ENCODE results near the gene SAMD4B. TPM values are rescaled to one million over a fixed set of nuclear protein-coding genes. Genes with fewer than 3 reads are reported as not detected.
"Not testable (repeated sequence)": the region's sequence is repeated elsewhere in the genome, so short reads cannot be mapped to it uniquely, and the experiment has no call there.

SAMD4B gene
- total and polyA plus RNA-seq, 5 experiments from 2014 or later: 5.4 to 55.2 (median 12.3) TPM

DNA sequence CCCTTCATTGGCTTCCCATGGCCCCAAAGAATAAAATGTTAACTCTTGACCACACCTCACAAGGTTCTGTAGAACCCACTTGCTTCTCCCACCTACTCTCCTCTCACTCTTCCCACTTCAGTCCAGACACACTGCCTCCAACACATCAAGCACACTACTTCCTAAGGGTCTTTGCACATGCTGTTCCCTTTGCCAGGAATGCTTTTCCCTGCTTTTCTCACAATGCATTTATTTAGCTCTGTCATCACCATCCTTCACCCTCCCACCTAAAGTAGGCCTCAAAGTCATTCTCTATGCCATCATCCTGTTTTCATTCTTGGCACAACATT is 38.1 kb upstream of the SAMD4B start:
- Mint-ChIP-seq H3K27me3 (no peaks in the 10 kb centered on the region), H3K4me3 (no peak overlapping the region), H3K4me1 (peaks cover 5 to 10% (median 8%) of the 10 kb centered on the region in 4 donors), H3K27ac (peak overlapping the region in 2 of 10 donors; percentile 30 to 38), H3K36me3 (peaks cover 0 to 7% (median 0%) of the 10 kb centered on the region in 3 donors), H3K9me3 (no peaks in the 10 kb centered on the region)
- POLR2A ChIA-PET: interaction anchor here (1.8 kb wide), 1 partner anchor 19 kb away, joined by 5 read pairs; no protein-coding TSS in a partner anchor
- DNase-seq (no peak), ATAC-seq (no peak)

GRCh38 chr19:39304701-39305571 is 37.3 kb upstream of the SAMD4B start:
- H3K27ac Mint-ChIP-seq: peak overlapping the region in 3 of 10 donors; percentile 17 to 75 (median 62)
- POLR2A ChIA-PET: interaction anchor here (1.8 kb wide), 1 partner anchor 18 kb away, joined by 5 read pairs; no protein-coding TSS in a partner anchor

DNA sequence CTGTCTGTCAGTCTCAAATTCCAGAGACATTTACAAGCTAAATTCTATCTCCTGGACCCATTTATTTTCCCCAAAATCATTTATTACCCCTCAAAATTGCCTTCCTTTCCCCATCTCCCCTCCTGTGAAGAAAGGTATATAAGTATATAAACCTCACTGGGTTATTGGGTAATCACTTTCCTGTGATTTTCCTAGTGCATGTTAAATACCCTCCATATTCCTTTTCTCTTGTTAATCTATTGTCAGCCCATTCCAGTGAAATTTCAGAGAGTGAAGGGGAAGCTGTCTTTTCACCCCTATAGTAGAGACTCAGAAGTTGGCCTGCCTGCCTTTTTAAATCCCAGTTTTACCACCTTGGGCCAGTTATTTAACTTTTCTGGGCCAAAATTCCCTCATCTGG is 36.1 kb upstream of the SAMD4B start:
- DNase-seq: no peak
- peaks cover 0 to 21% (median 0%) of the 10 kb centered on the region in 3 donors for H3K36me3 Mint-ChIP-seq
- POLR2A ChIA-PET: no interaction called here
- H3K9me3 Mint-ChIP-seq: no peaks in the 10 kb centered on the region
- no peaks in the 10 kb centered on the region for H3K27me3 Mint-ChIP-seq
- peaks cover 4 to 22% (median 14%) of the 10 kb centered on the region in 4 donors for H3K4me1 Mint-ChIP-seq
- peak overlapping the region in 1 of 10 donors; percentile 30 for H3K27ac Mint-ChIP-seq
- no peak overlapping the region for H3K4me3 Mint-ChIP-seq
- no peak for ATAC-seq

More at GRCh38 chr19:39304701-39305571, 37.3 kb upstream of the SAMD4B start:
- ATAC-seq: no peak
- Mint-ChIP-seq H3K9me3 (no peaks in the 10 kb centered on the region), H3K27me3 (no peaks in the 10 kb centered on the region), H3K36me3 (peaks cover 0 to 12% (median 0%) of the 10 kb centered on the region in 3 donors), H3K4me1 (peaks cover under 1 to 11% (median 6%) of the 10 kb centered on the region in 4 donors), H3K4me3 (no peak overlapping the region)
- peak in 1 of 10 donors; percentile 43 for DNase-seq

DNA sequence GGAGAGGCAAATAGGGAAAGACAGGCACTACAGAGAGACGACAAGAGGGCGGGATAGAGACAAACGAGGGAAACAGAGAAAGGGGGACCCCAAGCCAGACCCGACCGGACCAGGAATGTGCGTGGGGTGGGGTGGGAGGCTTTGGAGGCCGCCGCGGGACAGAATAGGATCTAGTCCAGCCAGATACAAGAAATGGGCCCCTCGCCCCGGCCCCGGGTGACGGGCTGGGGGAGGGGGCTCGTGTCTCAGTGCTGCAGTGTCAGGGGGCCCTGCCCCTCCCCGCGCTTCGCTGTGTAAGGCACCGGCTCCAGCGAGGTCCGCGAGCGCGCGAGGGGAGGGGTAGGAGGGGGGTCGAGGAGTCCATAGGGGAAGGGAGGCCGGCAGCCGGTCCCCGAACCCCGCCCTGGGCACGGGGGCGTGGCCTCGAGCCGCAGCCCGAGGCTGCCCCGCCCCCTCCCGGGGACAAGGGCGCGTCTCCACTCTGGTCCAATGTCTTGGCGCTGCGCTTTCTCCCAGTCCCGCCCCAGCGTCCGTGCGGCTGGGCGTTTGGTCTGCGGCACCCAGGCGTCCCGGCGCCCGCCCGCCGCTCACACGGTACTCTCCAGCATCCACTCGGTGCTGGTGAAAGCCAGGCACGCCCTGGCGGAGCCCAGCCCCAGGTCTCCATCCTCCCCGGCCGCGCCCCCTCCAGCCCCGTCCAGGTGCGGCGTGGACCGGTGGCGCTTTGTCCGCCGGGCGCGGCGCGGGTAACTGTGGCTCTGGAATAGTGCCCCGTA is 35.0 kb upstream of the SAMD4B start:
- H3K9me3 Mint-ChIP-seq: no peaks in the 10 kb centered on the region
- POLR2A ChIA-PET: no interaction called here
- no peak for DNase-seq

GRCh38 chr19:39307822-39308530 is 34.2 kb upstream of the SAMD4B start:
- DNase-seq (peak in 1 of 10 donors; percentile 50), ATAC-seq (no peak)
- H3K9me3 Mint-ChIP-seq: no peaks in the 10 kb centered on the region
- no peaks in the 10 kb centered on the region for H3K27me3 Mint-ChIP-seq
- H3K27ac Mint-ChIP-seq: no peak overlapping the region
- no peak overlapping the region for H3K4me3 Mint-ChIP-seq
- H3K36me3 Mint-ChIP-seq: peaks cover 0 to 39% (median 9%) of the 10 kb centered on the region in 3 donors
- H3K4me1 Mint-ChIP-seq: peaks cover 4 to 30% (median 22%) of the 10 kb centered on the region in 4 donors
- POLR2A ChIA-PET: interaction anchor here (0.6 kb wide), 1 partner anchor 116 kb away, joined by 7 read pairs; no protein-coding TSS in a partner anchor

More for the DNA sequence above, 35.0 kb upstream of the SAMD4B start:
- no peak overlapping the region for H3K27ac Mint-ChIP-seq
- no peak for ATAC-seq
- peaks cover 0 to 33% (median 4%) of the 10 kb centered on the region in 3 donors for H3K36me3 Mint-ChIP-seq
- H3K4me3 Mint-ChIP-seq: no peak overlapping the region
- H3K27me3 Mint-ChIP-seq: no peaks in the 10 kb centered on the region
- H3K4me1 Mint-ChIP-seq: peaks cover 4 to 30% (median 20%) of the 10 kb centered on the region in 4 donors

DNA sequence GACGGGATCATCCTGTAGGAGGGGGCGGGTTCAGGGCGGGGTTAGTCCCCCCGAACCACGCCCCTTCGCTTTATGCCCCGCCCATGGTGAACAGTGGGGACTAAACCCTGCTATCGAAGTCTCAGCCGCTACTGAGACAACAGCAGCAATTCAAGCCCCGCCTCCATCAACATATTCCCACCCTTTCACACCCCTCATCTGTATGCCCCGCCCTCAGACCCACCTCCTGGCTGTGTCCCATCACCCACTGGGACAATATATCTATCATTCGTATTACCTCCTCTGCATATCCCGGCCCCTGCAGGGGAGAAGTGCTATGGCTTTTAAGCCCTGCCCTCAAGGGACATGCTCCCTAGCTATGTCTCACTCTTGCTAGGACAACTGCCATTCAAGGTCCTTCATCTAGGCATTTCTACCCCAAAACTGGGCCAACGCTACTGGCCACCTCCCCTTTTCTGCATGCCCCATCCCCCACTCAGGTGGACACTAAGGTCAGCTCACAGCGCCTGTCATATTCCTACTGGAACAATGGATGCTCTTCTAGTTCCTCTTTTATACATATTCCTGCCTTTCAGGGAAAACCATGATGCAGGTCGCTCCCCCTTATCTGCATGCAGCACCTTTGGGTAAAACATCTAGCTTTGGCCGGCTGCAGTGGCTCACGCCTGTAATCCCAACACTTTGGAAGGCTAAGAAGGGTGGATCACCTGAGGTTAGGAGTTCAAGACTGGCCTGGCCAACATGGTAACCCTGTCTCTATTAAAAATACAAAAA is 33.5 kb upstream of the SAMD4B start:
- H3K4me1 Mint-ChIP-seq: peaks cover 4 to 30% (median 23%) of the 10 kb centered on the region in 4 donors
- peaks cover 0 to 46% (median 12%) of the 10 kb centered on the region in 3 donors for H3K36me3 Mint-ChIP-seq
- DNase-seq (peak in 1 of 10 donors; percentile 59), ATAC-seq (no peak)
- POLR2A ChIA-PET: interaction anchor here (0.6 kb wide), 1 partner anchor 117 kb away, joined by 7 read pairs; no protein-coding TSS in a partner anchor
- no peaks in the 10 kb centered on the region for H3K27me3 Mint-ChIP-seq
- H3K27ac Mint-ChIP-seq: peak overlapping the region in 3 of 10 donors; percentile 57 to 80 (median 70)
- H3K4me3 Mint-ChIP-seq: no peak overlapping the region
- no peaks in the 10 kb centered on the region for H3K9me3 Mint-ChIP-seq

DNA sequence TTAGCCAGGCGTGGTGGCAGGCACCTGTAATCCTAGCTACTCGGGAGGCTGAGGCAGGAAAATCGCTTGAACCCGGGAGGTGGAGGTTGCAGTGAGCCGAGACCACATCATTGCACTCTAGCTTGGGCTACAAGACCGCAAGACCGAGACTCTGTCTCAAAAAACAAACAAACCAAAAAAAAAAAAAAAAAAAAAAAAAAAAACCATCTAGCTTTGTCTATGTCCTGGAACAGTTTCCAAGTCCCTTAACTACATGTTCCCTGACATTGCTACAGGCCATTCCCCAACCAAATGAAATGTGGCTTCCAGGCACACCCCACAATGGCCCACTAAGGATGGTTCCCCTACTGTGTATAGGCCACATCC is 32.9 kb upstream of the SAMD4B start:
- H3K4me3 Mint-ChIP-seq: not testable (repeated sequence)

DNA sequence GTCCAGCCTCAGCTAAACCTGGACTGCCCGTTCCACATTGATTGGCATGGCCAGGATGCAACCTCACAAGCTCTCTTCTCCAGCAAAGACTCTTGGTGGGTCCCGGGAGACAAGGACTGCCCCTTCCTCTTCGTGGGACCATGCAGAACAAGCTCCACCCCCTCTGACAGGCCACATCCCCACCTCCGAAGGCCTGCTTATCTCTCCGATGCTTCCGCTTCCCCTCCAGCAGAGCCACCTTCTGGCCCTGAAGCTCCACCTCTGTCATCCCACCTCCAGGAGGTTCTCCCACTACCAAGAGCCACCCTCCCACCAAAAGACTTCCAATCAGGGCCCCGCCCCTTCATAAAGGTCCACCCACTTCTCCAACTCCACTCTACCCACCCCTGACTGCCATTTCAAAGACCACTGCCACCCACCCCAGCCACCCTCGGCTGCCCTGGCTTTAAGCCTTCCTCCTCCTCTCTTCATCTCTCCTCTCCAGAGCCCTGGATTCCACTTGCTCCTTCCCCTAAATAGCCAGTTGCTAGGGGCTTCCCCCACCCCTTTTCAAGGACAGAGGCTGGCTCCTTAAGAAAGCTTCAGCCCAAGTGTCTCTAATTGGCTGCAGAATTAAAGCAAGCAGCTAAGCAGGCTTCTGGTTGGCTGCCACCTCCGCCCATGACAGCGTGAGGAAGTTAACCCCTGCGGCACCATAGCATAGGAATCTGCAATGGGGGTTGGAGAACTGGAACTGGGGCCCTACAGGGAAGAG is 31.5 kb upstream of the SAMD4B start:
- POLR2A ChIA-PET: interaction anchor here (0.9 kb wide), 1 partner anchor 31 kb away, joined by 3 read pairs; the partner anchor contains the start of gene SAMD4B
- H3K4me3 Mint-ChIP-seq: no peak overlapping the region
- H3K27ac Mint-ChIP-seq: peak overlapping the region in 5 of 10 donors; percentile 14 to 70 (median 55)
- H3K36me3 Mint-ChIP-seq: peaks cover 0 to 57% (median 12%) of the 10 kb centered on the region in 3 donors
- ATAC-seq: no peak
- no peaks in the 10 kb centered on the region for H3K27me3 Mint-ChIP-seq
- H3K4me1 Mint-ChIP-seq: peaks cover 4 to 30% (median 21%) of the 10 kb centered on the region in 4 donors
- peak in 1 of 10 donors; percentile 41 for DNase-seq
- no peaks in the 10 kb centered on the region for H3K9me3 Mint-ChIP-seq

More for the DNA sequence above, 32.9 kb upstream of the SAMD4B start:
- not testable (repeated sequence) for H3K27ac Mint-ChIP-seq, H3K27me3 Mint-ChIP-seq, ATAC-seq, H3K9me3 Mint-ChIP-seq
- peaks cover 4 to 30% (median 23%) of the 10 kb centered on the region in 4 donors for H3K4me1 Mint-ChIP-seq
- peak in 1 of 10 donors; percentile 3 for DNase-seq
- H3K36me3 Mint-ChIP-seq: peaks cover 0 to 49% (median 12%) of the 10 kb centered on the region in 3 donors
- POLR2A ChIA-PET: interaction anchor here (0.6 kb wide), 1 partner anchor 113 kb away, joined by 3 read pairs; no protein-coding TSS in a partner anchor

GRCh38 chr19:39314016-39314728 is 28.0 kb upstream of the SAMD4B start:
- Mint-ChIP-seq H3K36me3 (peaks cover 0 to 68% (median 15%) of the 10 kb centered on the region in 3 donors), H3K4me3 (no peak overlapping the region), H3K27ac (no peak overlapping the region), H3K4me1 (peaks cover 8 to 38% (median 28%) of the 10 kb centered on the region in 4 donors), H3K27me3 (no peaks in the 10 kb centered on the region), H3K9me3 (no peaks in the 10 kb centered on the region)
- DNase-seq (peak in 1 of 10 donors; percentile 45), ATAC-seq (no peak)
- POLR2A ChIA-PET: no interaction called here

GRCh38 chr19:39315933-39316332 is 26.3 kb upstream of the SAMD4B start:
- peaks cover 0 to 56% (median 15%) of the 10 kb centered on the region in 3 donors for H3K36me3 Mint-ChIP-seq
- no peaks in the 10 kb centered on the region for H3K27me3 Mint-ChIP-seq
- H3K27ac Mint-ChIP-seq: peak overlapping the region in 2 of 10 donors; percentile 43 to 49
- no peak overlapping the region for H3K4me3 Mint-ChIP-seq
- DNase-seq (no peak), ATAC-seq (no peak)
- POLR2A ChIA-PET: no interaction called here
- peaks cover 13 to 37% (median 29%) of the 10 kb centered on the region in 4 donors for H3K4me1 Mint-ChIP-seq
- H3K9me3 Mint-ChIP-seq: no peaks in the 10 kb centered on the region

Data from naive thymus-derived CD8-positive, alpha-beta T cell (primary cell).